ENCODE data around the gene SMG6.

Gene SMG6

GRCh38 chr17:2289878-2290478 is 13.6 kb downstream of the SMG6 start:
- TF ChIP-seq CTCF (IDR thresholded peaks at IDR 0.05), result no peak
- TF ChIP-seq ZFX (IDR thresholded peaks at IDR 0.05; ENCODE audit: borderline replicate concordance), result no peak

GRCh38 chr17:2283302-2283701 is 20.3 kb downstream of the SMG6 start:
- no peak overlapping the region for H3K27ac ChIP-seq
- TF ChIP-seq ZFX (IDR thresholded peaks at IDR 0.05; ENCODE audit: borderline replicate concordance) (no peak), CTCF (IDR thresholded peaks at IDR 0.05) (no peak)

More at GRCh38 chr17:2289878-2290478, 13.6 kb downstream of the SMG6 start:
- no peak overlapping the region for H3K27ac ChIP-seq

- TF ChIP-seq ZFX (IDR thresholded peaks at IDR 0.05; ENCODE audit: borderline replicate concordance), result no peak
- TF ChIP-seq CTCF (IDR thresholded peaks at IDR 0.05), result peak; percentile 77
- H3K27ac ChIP-seq, result no peak overlapping the region
Observed at GRCh38 chr17:2282297-2282873, 21.2 kb downstream of the SMG6 start.

- TF ChIP-seq CTCF (IDR thresholded peaks at IDR 0.05) (no peak), ZFX (IDR thresholded peaks at IDR 0.05; ENCODE audit: borderline replicate concordance) (no peak)
- H3K27ac ChIP-seq, result no peak overlapping the region
Observed at GRCh38 chr17:2279707-2280106, 23.9 kb downstream of the SMG6 start.

- TF ChIP-seq CTCF (IDR thresholded peaks at IDR 0.05) (no peak), ZFX (IDR thresholded peaks at IDR 0.05; ENCODE audit: borderline replicate concordance) (no peak)
- no peak overlapping the region for H3K27ac ChIP-seq
Observed at GRCh38 chr17:2277429-2278170, 26.0 kb downstream of the SMG6 start.

GRCh38 chr17:2275722-2276121 is 27.9 kb downstream of the SMG6 start:
- H3K27ac ChIP-seq, result no peak overlapping the region

More at GRCh38 chr17:2275722-2276121, 27.9 kb downstream of the SMG6 start:
- TF ChIP-seq ZFX (IDR thresholded peaks at IDR 0.05; ENCODE audit: borderline replicate concordance) (no peak), CTCF (IDR thresholded peaks at IDR 0.05) (no peak)

Data from 22Rv1 (cell line).